Suppressor macrophage treated with lipopolysaccharide for 1 hour (primary cell): ENCODE results near the gene VRK1.

Source experiments
- DNase-seq, 3 donors: peaks; one replicate each; pipeline ENCODE4 v3.0.0-alpha.2; 2020 to 2022

VRK1 gene

DNA sequence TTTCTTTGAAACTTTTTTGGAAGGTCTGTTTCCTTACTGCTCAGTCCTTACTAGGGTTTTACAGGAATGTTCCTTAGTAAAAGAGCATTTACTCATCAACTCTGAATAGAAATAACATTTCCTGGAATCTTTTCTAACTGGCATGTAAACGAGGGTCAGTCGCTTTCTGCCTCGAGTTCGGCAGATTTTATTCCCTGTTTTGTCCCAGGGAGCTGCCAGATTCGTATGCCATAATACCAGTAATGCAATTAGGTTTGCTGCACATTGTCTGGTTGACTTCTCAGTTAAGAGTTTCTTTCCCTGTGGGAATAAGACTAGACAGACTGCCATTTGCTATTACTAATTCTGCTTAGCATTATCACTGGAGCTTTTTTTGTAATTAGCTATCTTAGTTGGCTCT is 91.9 kb downstream of the VRK1 start:
- no peak for DNase-seq

DNA sequence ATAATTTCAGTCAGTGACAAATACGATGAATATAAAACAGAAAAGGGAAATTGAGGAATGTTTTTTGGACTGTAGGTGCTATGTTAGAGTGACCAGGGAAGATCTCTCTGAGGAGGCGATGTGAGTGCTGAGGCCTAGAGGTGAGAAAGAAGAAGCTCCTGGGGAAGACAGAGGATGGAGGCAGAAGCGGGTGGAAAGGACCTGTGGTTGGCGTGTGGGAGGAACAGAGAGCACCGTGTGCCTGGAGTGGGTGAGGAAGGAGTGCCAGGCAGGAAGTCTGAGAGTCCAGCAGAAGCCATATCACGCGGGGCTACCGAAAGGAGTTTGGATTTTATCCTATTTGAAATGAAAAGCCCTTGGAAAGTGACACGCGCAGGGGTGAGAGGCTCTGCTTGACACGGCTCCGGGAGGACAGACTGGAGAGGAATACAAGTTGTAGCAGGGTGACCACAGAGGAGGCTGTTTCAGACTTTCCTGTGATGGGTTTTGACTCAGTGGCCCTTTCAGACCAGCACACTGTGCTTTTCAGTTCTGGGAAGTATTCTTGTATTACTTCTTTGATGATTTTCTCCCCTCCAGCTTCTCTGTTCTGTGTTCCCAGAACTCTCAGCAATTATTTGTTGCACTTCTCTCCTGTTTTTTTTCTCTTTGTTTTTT is 96.9 kb downstream of the VRK1 start:
- DNase-seq = no peak

DNA sequence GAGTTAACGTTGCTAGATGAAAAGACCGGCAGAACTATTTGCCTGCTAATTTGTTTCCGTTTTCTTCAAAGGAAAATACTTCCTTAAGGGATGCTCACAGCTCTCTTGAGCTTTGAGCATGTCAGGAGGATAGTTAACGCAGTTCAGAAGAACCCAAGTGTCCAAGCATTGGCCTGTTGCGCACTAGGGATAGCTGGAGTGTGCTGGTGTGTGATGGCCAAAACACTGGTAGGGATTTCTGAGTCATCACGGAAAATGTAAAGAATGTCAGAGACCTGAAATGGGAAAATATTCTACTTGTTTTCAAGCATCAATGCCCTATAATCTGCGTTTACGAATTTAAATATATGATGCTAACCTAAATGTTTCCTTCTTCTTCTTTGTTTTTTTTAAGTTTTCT is 97.8 kb downstream of the VRK1 start:
- no peak for DNase-seq

DNA sequence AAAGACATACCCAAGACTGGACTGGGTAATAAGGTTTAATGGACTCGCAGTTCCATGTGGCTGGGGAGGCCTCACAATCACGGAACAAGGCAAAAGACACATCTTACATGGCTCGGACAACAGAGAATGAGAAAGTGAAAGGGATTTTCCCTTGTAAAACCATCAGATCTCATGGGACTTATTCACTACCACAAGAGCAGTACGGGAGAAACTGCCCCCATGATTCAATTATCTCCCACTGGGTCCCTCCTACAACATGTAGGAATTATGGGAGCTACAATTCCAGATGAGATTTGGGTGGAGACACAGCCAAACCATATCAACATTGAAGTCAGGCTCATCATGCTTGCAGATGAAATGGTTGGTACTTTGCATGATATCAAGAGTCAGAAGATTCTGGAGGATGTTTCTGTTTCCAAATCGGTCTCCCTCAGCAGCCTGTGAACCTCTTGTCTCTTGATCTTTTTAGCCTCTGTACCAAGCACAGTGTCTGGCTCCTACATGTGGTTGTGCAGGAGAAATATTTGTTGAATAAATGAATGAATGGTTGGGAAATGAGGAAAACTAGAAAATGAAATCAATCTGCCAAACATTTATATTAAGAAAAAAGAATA is 98.6 kb downstream of the VRK1 start:
- no peak for DNase-seq

DNA sequence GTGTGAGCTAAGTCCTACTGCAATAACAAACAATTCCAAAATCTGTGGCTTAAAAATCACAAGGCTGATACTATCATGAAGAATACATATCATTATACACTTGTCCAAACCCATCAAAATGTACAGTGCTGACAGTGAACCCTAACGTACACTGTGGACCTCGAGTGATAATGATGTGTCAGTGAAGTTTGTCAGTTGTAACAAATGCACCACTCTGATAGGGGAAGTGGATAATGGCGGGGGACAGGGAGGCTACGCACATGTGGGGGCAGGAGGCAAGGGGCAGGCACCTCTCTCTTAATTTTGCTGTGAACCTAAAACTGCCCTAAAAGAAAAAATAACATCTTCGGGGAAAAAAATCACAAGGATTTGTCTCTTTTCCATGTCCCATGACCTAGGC is 100.0 kb downstream of the VRK1 start:
- no peak for DNase-seq

DNA sequence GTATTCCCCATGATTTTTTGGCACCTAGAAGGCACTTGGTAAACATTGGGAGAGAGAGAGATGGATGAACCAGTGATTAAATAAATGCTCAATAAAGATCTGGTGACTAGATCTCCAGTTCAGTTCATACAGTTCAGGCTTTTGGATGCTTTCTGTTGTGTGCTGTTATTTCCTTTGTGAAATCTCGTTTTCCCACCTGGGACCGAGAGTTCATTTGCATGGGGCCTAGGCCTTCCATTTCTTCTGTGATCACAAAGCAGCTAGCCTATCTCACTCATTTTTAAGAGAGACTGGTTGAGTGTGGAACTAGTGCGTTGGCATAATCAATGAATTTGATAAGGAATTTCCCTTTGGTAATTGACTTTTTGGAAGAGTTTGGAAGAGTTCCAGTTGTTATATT is 104.0 kb downstream of the VRK1 start:
- DNase-seq = no peak

DNA sequence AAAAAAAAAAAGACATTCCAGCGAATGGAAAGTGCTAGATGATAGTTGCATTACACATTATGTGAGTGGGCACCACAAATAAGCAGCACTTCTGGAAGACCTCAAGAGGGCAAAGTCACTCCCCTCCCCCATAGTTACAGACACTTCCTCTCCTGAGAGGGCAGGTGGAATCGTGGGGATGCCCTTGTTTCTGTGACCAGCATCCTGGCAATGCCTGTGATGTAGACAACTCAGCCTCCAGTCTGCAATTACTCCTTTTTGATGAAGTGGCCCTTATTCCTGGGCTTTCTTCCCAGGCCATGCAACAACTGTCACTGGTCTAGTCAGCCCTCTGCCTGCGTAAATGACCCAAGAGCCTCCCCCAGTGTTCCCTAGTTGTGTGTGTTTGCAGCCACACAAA is 104.8 kb downstream of the VRK1 start:
- no peak for DNase-seq

DNA sequence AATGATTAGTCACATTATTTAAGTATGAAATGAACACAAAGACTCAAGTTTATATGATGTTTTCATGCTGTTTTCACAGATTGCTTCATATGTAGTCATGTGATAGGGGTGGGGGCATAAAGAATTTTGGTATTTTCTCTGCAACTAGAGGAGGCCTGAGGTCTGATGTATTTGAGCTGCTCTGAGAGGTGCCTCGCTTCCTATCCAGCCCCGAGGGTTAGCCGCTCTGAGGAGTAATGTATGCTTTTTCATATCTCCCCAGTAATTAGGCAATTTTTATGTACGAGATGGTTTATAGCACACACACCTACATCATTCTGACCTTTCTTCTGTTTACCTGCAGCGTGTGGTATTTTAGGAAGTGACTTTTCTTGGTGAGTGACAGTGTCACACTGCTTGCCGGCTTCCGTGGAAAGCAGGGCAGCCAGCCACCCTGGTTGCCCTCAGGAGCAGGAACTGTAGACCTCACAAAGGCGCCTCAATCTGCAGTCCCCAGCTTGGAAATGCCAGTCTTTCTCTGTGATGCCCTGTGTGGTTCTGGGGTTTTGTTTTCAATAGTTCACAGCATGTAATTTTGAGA is 106.4 kb downstream of the VRK1 start:
- no peak for DNase-seq

DNA sequence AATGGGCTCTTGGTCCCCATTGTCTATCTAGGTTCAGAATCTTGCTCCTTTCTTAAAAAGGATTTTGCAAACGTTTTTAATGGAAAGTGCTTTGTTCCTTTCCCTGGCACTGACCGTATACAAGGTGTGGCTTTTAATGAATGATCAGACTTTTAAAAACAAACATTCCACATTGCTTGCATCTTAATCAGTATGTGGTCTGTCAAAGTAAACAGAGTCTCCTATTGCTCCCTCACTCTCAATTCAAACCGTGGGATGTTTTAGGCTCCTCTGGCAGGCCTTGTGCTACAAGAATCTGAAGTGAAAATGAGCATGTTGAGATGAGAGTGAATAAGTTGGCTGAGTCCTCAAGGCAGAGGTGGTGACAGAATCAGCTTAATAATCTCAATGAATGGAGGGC is 107.0 kb downstream of the VRK1 start:
- DNase-seq = no peak

DNA sequence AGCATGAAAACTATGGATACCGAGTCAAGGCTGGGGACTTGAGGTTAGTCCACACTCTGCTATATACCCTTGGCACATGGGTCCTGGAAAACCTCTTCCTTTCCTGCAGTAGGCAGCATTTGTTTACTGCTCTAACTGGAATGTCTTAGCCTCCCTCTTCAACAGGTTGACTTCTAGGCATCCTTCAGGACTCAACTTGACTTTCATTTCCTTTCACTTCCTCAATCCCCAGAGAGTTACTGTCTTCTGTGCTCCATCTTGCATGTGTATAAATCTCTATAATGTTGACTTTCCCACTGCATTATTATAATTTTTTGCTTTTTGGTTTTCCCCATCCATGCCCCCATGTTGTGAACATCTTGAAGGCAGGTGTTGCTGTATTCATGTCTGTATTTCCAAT is 107.9 kb downstream of the VRK1 start:
- DNase-seq = no peak

DNA sequence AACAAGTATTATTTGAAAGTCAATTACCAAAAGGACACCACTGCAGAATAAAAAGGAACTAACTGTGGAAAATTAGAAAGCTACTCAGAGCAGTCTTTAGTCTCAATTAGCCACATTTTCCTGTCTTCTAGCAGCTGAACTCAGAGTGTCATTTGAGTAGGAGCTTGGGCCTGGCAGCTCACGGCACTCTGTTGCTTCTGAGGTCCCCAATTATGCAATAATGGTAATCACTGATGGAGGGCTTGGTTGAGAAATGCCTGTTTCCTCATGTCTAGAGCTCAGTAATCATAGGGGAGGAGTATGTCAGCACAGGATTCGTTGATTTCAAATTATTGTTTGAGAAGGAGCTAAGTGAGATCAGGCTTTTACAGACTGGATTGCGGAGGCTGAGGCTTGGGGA is 108.6 kb downstream of the VRK1 start:
- DNase-seq = peak; percentile 79 to 90 (median 89)

DNA sequence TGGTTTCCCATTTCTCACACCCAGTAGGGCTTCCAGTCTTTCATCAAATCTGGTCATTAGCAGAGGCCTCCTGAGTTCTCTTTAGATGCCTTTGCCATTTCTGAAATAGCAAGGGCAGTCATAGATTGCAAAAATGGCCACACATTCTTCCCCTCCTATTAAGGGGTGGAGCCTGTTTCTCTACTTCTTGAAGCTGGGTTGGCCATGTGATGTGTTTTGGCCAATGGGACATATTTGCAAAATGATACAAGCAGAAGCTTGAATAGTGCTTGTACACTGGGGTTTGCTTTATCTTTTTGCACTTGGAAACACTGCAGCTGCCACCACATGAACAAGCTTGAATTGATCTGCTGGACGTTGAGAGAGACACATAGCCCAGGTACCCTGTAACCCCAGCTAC is 109.3 kb downstream of the VRK1 start:
- no peak for DNase-seq

DNA sequence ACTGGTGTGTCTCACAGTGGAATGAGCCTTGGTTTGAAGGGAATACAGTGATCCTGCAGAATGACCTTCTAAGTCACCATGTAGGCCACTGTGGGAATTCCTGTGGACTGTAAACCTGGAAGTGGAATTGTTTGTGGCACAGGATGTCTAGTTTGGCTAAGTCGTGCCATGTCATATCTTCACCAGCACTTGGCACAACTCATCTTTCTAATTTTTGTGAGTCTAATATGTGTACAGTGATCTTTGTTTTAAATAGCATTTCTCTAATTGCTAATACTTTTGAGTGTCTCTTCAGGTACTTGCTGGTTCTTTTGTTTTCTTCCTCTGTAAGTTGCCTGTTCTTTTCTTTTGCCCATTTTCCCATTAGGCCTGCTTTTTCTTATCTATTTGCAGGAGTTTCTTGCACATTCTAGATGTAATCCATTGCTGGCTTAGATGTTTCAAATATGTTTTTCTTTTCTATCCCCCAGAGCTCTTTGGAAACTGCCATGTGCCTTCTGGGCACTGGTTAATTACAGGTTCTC is 112.7 kb downstream of the VRK1 start:
- DNase-seq = no peak

DNA sequence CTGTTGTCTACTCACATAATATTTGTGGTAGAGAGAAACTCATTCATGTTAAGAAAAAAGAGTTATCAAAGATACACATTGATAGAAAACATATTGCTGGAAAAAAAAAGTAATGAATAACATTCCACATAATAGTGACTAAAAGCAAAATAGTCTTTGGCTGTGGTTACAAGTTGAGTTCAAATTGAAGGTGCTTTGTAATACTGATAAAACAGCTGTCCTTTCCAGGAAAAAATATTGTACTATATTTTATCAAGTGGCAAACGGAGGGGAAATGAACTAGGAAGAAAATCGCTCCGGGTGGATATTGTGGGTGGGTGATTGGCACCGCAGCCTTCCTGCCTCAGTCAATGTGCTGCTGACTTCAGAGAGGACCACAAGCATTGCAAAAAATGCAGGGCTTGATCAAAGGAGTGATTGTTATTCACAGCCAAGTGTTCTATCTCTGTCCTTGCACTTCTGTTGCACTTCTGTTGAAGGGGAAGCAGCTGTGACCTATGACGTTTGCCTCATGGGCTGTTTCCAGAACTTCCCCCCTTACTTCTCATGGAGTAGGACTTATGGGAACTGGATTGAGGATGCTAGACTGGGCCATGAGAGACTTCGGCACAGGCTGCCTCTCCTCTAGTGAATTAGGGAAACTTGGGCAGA is 114.4 kb downstream of the VRK1 start:
- DNase-seq = peak; percentile 38 to 70 (median 58)

DNA sequence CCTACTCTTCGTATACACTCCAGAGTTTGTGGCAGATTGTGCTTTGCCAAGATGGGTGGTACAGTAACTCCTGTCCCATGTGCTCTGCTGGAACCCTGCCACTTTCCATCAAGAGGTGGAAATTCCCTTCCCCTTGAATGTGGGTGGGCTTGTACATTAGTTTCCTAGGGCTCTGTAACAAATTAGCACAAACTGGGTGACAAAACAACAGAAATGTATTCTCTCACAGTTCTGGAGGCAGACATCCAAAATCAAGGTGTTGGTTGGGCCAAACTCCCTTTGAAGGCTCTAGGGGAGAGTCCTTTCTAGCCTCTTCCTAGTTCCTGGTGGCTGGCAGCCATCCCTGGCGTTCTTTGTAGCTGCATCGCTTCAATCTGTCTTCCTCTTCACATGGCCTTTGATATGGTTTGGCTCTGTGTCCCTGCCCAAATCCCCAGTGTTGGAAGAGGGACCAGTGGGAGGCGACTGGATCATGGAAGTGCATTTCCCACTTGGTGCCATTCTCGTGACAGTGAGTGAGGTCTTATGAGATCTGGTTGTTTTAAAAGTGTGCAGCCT is 117.5 kb downstream of the VRK1 start:
- DNase-seq = no peak

DNA sequence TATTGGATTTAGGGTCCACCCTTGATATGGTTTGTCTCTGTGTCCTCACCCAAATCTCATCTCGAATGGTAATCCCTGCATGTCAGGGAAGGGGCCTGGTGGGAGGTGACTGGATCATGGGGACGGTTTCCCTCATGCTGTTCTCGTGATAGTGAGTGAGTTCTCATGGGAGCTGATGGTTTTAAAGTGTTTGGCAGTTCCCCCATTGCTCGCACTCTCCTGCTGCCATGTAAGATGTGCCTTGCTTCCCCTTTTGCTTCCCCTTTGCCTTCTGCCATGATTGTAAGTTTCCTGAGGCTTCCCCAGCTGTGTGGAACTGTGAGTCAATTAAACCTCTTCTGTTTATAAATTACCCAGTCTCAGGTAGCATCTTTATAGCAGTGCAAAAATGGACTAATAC is 118.3 kb downstream of the VRK1 start:
- no peak for DNase-seq

DNA sequence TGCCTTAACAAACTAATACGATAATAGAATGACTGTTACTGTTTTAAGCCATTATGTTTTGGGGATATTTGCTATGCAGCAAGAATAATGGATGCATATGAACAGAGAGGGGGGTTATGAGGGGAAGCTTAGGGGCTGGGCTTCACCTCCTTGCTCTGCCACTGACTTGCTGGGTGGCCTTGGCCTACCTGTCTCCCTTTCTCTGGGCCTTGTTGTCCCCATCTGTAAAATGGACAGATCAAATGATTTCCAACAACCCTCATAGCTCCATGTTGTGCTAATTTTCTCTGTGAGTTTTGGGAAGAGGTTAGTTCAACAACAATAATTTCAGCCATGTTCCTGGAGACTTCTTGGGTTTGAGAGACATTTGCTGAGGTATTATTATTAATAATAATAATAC is 119.6 kb downstream of the VRK1 start:
- DNase-seq = no peak

DNA sequence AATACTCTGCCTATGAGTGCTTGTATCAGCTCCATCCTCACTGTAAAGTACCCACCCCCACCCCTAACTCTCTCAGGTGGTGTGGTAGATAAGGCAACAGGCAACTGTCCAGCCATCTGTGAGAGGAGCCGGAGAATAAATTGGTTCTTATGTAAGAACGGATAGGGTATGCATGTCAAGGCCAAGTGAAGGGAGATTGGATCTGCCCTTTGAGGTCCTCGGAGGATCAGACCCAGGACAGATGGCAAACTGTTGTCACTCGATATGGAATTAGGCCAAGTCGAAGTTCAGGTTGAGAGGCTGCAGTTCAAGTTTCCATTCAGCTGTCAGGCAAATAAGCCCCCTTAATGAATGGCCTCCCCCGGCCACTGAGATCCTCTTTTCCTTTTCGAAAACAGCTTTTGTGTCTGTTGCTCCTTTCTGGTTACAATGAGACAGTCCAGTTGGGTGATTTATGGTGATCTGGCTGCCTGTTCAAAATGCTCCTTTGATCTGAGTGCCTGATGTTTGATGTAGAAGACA is 120.3 kb downstream of the VRK1 start:
- DNase-seq = no peak

DNA sequence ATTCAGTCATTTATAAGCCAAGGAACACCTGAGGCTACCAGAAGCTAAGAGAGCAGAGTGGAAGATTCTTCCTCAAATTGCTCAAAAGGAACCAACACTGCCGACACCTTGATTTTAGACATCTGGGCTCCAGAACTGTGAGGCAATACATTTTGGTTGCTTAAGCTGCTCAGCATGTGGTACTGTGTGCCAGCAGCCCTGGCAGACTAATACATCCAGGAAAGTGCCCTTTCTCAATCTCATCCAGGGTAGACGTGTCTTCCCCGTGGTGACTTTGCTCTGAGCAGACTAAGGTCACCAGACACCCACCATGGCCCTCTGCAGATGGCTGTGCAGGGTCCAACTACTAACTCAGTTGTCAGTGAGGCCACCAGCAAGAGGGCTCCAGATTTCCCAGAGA is 122.8 kb downstream of the VRK1 start:
- no peak for DNase-seq

DNA sequence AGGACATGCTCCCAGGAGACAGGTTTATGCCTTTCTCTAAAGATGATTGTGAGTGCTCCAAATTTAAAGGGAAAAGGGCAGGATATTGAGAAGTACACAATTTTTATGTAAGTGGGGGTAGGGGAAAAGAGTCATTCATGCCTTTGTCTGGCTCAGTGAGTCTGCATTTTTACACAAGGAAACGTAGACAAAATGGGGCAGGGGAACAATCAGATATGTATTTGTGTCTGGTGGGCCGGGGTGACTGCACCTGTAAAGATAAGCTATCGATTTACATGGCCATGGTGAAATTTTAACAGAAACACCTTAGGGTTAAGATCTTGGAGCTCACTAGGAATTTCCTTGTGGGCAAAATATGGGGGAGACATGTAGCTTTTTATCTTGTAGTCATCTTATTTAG is 123.6 kb downstream of the VRK1 start:
- peak in 1 of 3 donors; percentile 6 for DNase-seq

DNA sequence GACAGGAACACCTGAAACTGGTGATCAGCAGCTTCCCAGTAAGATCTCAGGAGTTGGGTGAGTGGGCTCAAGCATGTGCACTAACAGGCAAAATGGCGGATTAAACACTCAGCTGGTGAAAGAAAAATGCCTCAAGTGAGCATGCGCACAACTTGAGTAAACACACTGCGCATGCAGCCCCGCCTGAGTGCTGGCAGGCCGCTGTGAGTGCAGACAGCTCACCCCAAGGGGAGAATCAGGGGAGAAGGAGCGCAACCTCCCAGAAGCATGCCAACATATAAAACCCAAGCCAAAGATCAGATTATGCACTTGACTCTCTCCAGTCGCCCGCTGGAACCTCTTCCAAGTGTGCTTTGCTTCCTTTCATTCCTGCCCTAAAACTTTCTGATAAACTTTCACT is 125.8 kb downstream of the VRK1 start:
- DNase-seq = no peak

DNA sequence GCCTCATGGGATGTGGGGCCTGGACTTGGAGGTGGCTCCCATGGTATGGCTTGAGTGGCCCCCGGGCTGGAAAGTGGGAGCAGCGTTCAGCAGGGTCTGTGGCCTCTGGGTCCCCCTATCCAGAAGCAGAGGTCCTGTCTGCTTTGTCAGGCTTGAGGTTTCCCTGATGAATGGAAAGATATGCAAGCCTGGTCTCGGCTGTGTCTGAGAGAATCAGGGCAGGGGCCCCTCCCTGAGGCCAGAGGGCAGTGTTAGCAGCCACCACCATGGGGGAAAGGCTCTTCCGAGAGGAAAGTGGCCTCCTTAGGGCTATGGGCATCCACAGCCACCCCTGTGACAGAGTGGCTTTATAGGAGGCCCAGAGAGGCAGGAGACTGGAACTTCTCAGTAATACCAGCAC is 128.2 kb downstream of the VRK1 start:
- DNase-seq = no peak

DNA sequence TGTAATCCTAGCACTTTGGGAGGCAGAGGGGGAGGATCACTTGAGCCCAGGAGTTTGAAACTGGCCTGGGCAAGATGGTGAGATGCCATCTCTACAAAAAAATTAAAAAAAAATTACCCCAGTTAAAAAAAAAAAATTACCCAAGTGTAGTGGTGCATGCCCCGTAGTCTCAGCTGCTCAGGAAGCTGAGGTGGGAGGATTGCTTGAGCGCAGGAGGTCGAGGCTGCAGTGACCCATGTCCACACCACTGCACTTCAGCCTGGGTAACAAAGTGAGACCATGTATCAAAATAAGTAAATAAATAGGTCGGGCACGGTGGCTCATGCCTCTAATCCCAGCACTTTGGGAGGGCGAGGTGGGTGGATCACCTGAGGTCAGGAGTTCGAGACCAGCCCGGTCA is 128.8 kb downstream of the VRK1 start:
- no peak for DNase-seq
